Tongue (tissue), 2 donors: ENCODE results near the gene GPATCH4. TPM values are rescaled to one million over a fixed set of nuclear protein-coding genes. Genes with fewer than 3 reads are reported as not detected.
"Not testable (repeated sequence)": the region's sequence is repeated elsewhere in the genome, so short reads cannot be mapped to it uniquely, and the experiment has no call there.

ENCODE experiments used
- DNase-seq: peaks from one replicate; pipeline ENCODE4 v3.0.0-alpha.2; 2015
- total RNA-seq: library from RNA; depleted of rRNA; stranded (reverse); fragments of >200 nt; gene quantifications from one replicate; pipeline ENCODE4 v1.2.3, GENCODE V29; 2014

GPATCH4 gene
- total RNA-seq, 1 donor from 2014 or later, result 14.5 TPM

DNA sequence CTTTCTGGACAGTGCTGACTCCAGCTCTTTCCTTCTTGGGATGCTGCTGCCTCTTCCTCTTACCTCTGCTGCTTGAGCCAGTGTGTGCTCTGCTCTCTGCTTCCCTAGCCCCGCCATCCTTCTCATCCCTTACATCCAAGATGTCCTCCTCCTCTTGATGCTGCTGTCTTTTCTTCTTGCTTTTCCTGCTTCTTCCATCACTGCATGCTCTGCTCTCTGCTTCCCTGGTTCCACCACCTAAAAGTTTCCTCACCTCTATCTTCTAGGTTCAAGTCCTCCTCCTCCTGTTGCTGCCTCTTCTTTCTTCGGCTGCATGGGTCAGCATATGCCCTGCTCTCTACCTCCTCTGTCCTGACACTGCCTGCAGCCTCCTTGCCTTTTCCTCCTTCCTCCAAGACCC lies 6.3 kb downstream of the GPATCH4 start:
- no peak for DNase-seq

DNA sequence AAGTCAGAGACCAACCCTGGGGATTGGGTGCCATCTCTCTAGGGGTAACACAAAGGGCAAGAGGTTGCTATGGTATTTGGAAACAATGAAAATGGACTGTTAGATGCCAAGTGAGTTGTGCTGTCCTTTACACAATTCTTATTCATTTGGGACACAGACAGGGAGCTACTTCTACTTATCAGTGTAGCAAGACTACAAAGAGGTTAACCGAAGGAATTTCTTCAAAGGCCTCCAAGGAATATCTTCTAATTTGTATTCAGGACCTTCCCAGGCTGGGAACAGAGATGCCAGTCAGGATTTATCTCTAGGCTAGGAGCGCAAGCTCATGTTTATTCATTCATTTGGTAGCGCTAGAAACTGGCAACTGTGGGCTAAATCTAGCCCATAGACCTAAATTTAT lies 7.1 kb downstream of the GPATCH4 start:
- no peak for DNase-seq

DNA sequence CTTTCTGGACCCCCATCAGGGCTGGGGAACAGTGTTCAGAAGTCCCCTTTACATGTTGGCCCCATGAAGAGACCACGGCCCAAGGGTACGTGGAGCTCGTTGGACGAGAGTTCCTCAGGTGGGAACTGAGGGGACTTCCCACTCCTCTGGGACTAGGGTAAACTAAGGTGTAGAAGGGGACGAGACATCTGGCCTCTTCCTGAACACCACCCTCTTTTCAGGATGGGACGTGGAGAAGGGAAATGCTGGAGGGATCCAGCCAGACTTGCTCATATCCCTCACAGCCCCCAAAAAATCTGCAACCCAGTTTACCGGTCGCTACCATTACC lies 7.7 kb downstream of the GPATCH4 start:
- no peak for DNase-seq

DNA sequence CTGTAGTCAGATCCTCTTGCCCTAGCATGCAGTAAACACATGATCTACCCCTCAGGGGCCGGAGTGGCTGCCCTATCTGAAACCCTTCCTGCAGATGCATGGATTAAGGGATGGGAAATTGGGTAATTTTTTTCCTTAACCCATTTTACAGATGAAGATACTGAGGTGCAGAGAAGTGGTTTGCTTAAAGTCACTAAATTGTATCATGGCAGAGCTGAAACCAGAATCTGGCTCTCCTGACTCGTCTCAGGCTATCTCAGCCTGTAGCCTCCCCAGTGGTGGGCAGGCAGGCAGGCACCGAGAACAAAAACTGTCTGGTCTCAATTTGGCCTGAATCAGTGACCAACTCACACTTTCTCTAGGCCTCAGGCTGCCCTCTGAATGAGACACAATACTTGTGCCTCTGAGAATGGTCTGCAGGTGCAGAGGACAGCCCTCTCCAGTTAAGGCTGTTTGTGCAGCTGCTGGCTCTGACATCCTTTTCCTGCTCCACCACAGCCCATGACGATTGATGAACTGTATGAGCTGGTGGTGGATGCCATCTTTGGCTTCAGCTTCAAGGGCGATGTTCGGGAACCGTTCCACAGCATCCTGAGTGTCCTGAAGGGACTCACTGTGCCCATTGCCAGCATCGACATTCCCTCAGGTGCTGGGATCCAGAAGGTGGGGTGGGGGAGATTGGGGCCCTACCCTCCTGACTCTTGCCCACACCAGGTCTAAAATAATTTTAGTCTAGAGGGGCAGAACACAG lies 8.2 kb downstream of the GPATCH4 start:
- no peak for DNase-seq

DNA sequence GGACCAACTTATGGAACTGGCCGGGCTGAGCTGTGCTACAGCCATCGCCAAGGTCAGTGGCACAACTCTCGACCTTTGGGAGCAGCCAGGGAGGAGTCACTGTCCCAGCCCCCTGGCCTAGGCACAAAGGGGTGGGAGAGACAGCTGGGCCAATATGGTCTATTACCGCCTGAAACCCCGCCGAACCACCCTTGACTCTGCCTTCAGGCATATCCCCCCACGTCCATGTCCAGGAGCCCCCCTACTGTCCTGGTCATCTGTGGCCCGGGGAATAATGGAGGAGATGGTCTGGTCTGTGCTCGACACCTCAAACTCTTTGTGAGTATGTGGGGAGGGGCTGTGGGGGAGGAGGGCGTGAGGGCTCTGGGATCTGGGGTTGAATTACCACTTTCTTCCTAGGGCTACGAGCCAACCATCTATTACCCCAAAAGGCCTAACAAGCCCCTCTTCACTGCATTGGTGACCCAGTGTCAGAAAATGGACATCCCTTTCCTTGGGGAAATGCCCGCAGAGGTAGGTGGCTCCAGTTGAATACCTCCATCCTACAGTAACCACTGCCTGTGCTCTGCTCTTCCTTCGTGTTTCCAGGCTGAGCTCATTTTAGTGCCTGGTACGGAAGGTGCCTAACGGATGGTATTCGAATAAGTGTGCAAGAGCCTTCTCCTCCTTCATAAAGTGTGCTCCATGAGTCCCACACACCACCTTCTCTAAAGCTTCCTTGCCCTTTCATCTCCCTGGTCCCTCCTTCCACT lies 8.9 kb downstream of the GPATCH4 start:
- no peak for DNase-seq

DNA sequence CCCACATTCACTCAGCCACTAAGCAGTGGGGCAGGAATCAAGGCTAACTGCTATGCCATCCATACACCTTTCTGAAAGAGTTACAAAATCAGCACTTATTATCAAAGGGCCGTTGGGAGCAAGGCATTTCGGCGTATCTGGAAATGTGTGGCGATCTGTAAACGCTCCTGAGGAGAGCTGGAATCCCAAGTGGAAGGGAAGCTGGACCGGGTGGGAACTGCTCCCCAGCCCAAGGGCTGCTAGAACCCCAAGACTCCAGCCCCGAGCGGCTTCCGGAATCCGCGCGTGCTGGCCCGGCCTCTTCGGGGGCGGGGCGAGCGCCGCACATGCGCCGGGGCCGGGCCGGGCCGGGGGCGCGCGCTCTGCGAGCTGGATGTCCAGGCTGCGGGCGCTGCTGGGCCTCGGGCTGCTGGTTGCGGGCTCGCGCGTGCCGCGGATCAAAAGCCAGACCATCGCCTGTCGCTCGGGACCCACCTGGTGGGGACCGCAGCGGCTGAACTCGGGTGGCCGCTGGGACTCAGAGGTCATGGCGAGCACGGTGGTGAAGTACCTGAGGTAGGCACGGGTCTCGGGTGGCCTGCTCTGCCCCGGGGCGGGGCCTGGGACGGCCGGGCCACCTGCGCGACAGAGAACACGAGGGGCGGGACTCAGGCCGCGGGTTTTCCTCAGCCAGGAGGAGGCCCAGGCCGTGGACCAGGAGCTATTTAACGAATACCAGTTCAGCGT lies 9.7 kb downstream of the GPATCH4 start, which contains the start of gene NAXE:
NAXE (plus strand) TSS at position 345 of the 726 bp plus-strand sequence; CDS start at position 374, 29 bp downstream.
- peak; percentile 82 for DNase-seq

DNA sequence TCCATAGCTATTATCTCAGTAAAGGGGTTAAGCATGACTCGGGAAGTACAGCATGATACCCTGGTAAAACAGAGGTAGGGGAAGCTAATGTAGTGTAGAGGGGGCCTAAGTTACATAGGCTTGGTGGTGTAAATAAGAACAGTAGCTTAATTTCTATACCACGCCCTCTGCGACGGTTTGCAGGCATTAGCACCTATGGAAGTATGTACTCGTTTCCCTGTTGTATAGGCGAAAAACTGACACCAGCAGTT lies 10.2 kb downstream of the GPATCH4 start:
- DNase-seq, result no peak

DNA sequence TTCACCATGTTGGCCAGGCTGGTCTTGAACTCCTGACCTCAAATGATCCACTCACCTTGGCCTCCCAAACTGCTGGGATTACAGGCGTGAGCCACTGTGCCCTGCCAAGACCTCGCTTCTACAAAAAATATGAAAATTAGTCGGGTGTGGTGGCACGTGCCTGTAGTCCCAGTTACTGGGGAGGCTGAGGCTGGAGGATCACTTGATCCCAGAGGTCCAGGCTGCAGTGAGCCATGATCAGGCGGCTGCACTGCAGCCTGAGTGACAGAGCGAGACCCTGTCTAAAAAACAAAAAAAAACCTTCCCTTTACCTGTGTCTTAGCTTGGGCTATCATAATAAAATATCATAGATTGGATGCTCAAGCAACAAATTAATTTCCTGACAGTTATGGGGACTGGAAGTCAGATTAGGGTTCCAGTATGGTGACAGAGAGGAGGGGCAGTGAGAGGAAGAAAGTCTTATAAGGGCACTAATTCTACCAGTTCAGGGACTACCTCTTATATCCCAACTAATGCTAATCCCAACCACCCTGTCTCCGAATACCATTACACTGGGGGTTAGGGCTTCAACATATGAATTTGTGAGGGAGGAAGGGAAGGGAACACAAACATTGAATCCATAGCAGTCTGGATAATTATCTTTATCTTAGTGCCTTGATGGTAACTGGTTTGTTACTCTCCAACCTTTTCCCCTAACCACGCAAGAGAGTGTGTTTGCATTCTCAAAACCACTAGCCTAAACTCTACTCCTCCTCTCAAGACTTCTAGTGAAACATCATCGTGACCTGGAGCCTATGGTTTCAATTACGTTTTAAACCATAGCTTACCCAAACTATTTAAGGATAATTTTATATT lies 10.7 kb downstream of the GPATCH4 start:
- no peak for DNase-seq

DNA sequence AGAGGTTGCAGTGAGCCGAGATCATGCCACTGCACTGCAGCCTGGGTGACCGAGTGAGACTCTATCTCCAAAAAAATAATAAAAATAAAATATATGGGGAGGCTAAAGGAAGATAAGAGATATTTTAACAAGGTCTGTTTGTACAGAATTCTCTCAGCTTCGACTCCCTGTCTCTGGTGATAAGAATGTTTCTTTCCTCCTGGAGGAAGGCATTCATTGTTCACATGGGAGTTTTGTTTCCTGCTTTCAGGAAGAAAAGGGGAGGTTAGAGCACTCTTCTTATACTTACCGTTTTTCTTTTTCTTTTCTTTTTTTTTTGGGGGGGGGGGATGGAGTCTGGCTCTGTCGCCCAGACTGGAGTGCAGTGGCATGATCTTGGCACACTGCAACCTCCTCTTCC lies 11.7 kb downstream of the GPATCH4 start:
- no peak for DNase-seq

DNA sequence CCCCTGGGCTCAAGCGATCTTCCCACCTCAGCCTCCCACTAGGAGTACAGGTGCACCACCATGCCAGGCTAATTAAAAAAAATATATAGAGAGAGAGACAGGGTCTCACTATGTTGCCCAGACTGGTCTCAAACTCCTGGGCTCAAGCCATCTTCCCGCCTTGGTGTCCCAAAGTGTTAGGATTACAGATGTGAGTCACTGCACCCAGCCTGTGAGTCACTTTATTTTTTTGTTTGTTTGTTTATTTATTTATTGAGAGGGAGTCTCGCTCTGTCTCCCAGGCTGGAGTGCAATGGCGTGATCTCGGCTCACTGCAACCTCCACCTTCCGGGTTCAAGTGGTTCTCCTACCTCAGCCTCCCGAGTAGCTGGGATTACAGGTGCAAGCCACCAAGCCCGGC lies 13.4 kb downstream of the GPATCH4 start:
- DNase-seq, result not testable (repeated sequence)

DNA sequence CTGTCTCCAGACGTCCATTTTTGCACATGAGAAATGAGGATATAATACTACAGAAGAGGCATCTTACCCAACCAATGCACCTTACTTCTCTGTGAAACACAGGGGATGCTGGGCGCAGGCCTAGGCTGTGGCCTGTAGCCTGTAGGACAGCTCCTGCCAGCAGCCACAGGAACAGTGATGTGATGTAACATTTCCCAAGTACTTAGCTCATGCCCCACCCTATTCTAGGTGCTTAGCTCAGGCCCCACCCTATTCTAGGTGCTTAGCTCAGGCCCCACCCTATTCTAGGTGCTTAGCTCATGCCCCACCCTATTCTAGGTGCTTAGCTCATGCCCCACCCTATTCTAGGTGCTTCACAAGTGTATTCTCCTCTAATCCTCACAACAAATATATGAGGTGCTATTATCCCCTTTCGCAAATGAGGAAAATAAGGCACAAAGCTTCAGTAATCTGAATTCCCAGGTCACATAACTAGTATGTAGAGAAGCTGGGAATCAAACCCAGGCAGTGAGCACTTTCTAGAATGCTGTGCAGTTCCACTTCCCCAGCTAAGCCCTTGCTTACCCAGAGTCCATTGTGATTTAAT lies 14.3 kb downstream of the GPATCH4 start:
- no peak for DNase-seq

DNA sequence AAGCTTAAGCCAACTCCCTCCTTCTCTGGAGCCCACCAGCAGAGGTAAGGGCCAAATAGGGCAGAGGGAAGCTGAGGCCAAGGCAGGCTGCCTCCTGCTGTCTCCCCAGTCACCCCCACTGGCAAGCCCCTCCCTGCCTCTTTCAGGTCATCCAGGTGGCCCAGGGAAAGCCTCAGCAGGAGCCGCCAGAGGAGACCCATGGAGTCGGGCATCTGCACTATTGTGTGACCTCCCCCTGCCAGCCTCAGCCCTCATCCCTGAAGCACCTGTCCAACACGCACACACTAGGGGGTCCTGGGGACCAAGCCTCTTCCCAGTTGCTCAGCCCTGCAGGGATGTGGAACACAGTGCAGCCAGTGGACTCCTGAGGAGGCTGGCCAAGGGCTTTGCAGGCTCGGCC lies 15.0 kb downstream of the GPATCH4 start:
- DNase-seq, result no peak

DNA sequence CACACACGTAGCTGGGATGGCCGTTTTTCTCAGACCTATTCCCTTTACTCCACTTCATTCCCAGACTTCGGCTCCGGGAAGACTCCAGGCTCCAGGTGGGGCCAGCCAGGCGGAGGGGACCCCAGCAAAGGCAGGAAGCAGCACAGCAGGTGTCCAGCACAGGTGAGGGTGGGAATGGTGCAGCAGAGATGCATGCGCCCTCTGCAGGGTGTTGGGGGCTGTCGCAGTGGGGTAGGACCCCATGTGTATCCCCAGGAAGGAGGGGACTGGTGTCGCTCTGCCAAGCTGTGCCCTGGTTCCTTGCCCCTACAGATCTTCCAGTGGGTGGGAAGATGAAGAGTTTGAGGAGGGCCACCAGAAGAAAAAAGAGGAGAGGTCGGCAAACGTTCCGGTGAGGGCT lies 16.5 kb downstream of the GPATCH4 start:
- no peak for DNase-seq

DNA sequence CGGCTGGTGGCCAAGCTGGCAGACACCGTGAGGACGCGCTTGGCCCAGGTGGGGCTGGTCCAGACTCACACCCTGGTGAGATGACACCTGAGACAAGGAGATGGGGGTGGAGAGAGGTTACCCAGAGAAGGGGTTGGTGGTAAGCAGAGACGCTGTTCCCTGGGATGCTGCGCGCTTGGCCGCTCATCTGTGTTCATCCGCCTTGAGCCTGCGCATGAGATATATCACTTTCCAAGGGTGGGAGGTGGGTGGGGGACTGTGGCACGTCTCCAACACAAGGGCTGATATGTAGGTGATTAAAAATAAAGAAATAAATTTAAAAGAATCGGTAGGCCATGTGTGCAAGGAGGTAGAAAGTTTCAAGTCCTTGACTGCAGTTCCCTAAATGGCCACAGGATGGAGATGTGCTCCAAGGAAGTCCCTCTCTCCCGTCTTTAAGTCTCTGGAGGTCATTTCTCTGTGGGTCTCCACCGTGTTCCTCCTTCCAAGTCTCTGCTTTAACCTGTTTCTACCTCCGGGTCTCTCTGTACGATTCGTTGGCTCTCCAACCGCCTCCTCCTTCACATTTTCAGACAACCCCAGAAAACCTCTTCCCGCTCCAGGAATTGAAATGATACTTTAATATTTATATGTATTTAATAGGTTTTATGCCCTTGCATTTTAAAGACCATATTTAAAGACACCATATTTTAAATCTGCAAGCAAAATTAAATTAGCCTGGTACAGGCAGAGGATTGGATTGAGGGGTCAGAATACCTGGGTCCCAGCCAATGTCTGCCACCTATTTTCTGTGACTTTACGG lies 17.3 kb downstream of the GPATCH4 start:
- peak; percentile 88 for DNase-seq

DNA sequence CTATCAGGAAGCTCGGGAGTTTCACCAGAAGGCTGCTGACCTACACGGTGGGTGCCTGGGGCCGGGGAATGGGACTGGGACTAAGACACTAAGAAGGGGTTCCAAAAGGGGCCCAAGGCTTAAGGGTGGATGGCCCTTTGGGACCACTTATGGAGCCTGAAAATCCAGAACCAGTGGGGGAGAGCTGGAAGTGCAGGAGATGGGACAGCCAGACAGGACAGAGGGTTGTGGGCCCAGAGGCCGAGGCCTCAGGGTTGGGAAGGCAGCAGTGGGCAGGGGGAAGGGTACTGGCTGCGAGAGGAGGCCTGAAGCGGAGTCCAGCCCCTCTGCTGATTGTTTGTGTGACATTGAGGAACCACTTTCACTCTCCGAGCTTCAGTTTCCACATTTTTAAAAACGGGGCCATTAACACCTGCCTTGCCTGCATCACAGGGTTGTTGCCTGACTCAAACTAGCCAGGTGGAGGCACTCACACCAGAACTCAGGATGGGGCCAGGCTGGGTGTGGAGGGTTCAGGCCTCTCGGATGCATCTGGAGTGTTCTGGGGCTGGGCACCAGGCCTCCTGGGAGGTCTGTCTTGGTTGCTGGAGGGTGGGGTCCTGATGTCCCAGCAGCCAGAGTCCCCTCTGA lies 18.8 kb downstream of the GPATCH4 start:
- no peak for DNase-seq

DNA sequence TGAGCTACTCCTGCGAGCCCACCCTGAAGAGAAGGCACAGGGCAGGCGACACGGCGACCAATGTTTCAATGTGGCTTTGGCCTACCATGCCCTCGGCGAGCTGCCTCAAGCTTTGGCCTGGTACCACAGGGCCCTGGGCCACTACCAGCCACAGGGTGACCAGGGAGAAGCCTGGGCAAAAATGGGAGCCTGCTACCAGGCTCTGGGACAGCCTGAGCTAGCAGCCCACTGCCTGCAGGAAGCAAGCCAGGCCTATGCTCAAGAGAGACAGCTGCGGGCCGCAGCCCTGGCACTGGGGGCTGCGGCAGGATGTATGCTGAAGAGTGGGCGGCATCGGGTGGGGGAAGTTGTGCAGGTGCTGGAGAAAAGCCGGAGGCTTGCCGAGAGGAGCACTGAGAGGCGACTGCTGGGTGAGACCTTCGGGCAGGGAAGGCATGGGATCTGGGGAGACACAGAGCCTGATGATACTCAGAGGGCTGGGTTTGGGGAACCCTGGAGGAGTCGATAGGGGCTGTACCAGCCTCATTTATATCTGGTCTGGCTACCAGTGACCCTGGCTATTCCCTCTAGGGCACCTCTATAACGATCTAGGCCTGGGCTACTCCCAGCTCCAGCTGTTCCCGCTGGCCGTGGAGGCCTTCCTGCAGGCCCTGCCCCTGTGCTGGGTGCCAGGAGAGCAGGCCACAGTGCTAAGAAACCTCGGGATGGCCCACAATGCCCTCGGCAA lies 19.5 kb downstream of the GPATCH4 start:
- no peak for DNase-seq

DNA sequence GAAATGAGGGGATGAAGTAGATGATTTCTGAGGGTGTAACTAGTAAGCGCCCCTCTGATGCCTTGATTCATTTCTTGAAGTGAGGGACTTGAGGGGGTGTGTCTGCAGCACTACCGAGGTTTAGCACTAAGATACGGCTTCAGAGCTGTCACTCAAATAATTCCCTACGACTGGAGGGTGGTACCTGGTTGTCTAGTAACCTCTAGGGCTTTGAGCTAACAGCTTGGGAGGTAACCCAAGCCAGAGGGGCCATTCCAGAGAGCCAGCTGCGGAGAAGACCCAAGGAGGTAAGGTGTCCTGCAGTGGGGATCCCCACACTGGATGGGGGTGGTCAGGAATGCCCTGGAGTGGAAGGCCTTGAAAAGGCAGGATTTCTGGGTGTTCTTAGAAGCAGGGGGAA lies 21.8 kb downstream of the GPATCH4 start, which contains the start of gene TTC24:
TTC24 (plus strand) TSS at position 252 of the 400 bp plus-strand sequence. CDS start 1,642 bp downstream, outside the sequence.
- DNase-seq, result no peak

DNA sequence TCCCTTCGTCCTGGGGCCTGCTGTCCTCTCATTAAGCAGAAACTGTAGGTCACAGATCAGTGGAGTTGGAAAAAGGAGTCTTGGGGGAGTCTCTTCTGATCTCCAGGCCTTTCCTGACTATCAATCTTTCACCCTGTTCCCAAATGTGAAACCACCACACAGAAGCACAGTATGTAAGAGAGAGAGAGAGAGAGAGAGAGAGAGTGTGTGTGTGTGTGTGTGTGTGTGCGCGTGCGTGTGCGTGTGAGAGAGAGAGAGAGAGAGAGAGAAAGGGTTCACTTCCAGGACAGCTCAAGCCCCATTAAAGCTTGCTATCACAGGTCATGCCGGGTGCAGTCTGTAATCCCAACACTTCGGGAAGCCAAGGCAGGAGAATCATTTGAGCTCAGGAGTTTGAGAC lies 23.2 kb downstream of the GPATCH4 start:
- DNase-seq, result no peak

DNA sequence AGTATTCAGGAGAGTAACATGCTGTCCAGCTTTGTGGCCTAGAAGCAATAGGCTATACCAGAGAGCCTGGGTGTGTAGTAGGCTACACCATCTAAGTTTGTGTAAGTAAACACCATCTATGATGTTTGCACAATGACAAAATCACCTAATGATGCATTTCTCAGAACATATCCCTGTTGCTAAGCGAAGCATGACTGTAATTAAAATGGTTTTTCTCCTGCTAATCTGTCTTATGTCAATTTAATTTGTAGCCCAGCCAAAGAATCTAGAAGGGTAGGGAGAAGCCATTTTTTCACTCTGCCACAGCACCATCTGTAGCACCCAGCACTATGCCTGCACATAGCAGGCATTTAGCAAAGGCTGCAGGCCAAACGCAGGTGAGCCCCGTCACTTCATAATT lies 23.7 kb downstream of the GPATCH4 start:
- DNase-seq, result no peak
